ENCODE data around the gene SNTB2. TPM values are rescaled to one million over a fixed set of nuclear protein-coding genes. Genes with fewer than 3 reads are reported as not detected.

The SNTB2 gene
- total RNA-seq, 1 donor from 2014 or later: 5.8 TPM

GRCh38 chr16:69191136-69191535 lies 4.2 kb downstream of the SNTB2 start:
- DNase-seq (ENCODE audit: low read depth): no peak
- no peak overlapping the region for H3K4me3 ChIP-seq (ENCODE audit: low read depth, low read length)
- no peak for TF ChIP-seq CTCF (conservative IDR thresholded peaks at IDR 0.05; ENCODE audit: low read depth, low read length)

GRCh38 chr16:69193855-69194254 lies 6.9 kb downstream of the SNTB2 start:
- no peak for DNase-seq (ENCODE audit: low read depth)
- no peak overlapping the region for H3K4me3 ChIP-seq (ENCODE audit: low read depth, low read length)
- no peak for TF ChIP-seq CTCF (conservative IDR thresholded peaks at IDR 0.05; ENCODE audit: low read depth, low read length)

- no peak for TF ChIP-seq CTCF (conservative IDR thresholded peaks at IDR 0.05; ENCODE audit: low read depth, low read length)
- DNase-seq (ENCODE audit: low read depth): no peak
- H3K4me3 ChIP-seq (ENCODE audit: low read depth, low read length): no peak overlapping the region
Observed at GRCh38 chr16:69194488-69194887, 7.5 kb downstream of the SNTB2 start.

- DNase-seq (ENCODE audit: low read depth): no peak
- TF ChIP-seq CTCF (conservative IDR thresholded peaks at IDR 0.05; ENCODE audit: low read depth, low read length): no peak
Observed at GRCh38 chr16:69195369-69196029, 8.5 kb downstream of the SNTB2 start.

GRCh38 chr16:69197573-69197972 lies 10.6 kb downstream of the SNTB2 start:
- TF ChIP-seq CTCF (conservative IDR thresholded peaks at IDR 0.05; ENCODE audit: low read depth, low read length): no peak
- DNase-seq (ENCODE audit: low read depth): no peak
- H3K4me3 ChIP-seq (ENCODE audit: low read depth, low read length): no peak overlapping the region

More at GRCh38 chr16:69195369-69196029, 8.5 kb downstream of the SNTB2 start:
- H3K4me3 ChIP-seq (ENCODE audit: low read depth, low read length): no peak overlapping the region

- DNase-seq (ENCODE audit: low read depth): no peak
- no peak for TF ChIP-seq CTCF (conservative IDR thresholded peaks at IDR 0.05; ENCODE audit: low read depth, low read length)
- no peak overlapping the region for H3K4me3 ChIP-seq (ENCODE audit: low read depth, low read length)
Observed at GRCh38 chr16:69199382-69199781, 12.4 kb downstream of the SNTB2 start.

GRCh38 chr16:69201291-69201690 lies 14.3 kb downstream of the SNTB2 start:
- TF ChIP-seq CTCF (conservative IDR thresholded peaks at IDR 0.05; ENCODE audit: low read depth, low read length): no peak
- no peak for DNase-seq (ENCODE audit: low read depth)
- no peak overlapping the region for H3K4me3 ChIP-seq (ENCODE audit: low read depth, low read length)
